Transverse colon (tissue), 4 donors: ENCODE measurements around the gene PON1. TPM values are rescaled to one million over a fixed set of nuclear protein-coding genes. Genes with fewer than 3 reads are reported as not detected.

Experiments
- DNase-seq: peaks from one replicate; pipeline ENCODE4 v3.0.0-alpha.2; 2019
- H3K27ac ChIP-seq, 4 donors: fragments of 200-600 bp; sonication (generic); 2 replicates each; pipeline ENCODE4 v1.5.1; 2016 to 2018; ENCODE audit warnings: inconsistent platforms in 4 of 4
- H3K27me3 ChIP-seq: fragments of 200-600 bp; sonication (generic); 2 replicates; pipeline ENCODE4 v1.5.1; 2017; ENCODE audit warnings: inconsistent platforms
- H3K36me3 ChIP-seq, 4 donors: fragments of 200-600 bp; sonication (generic); 2 replicates each; pipeline ENCODE4 v1.5.1; 2017 to 2019; ENCODE audit warnings: inconsistent platforms in 4 of 4
- H3K4me1 ChIP-seq, 4 donors: fragments of 200-600 bp; sonication (generic); 2 replicates each; pipeline ENCODE4 v1.5.1; 2017 to 2020; ENCODE audit warnings: inconsistent platforms in 4 of 4
- H3K4me3 ChIP-seq, 4 donors: fragments of 200-600 bp; sonication (generic); 1 replicate in 1 of 4; 2 replicates in 3 of 4; pipeline versions ENCODE4 v1.5.1 to v1.6.1; 2017 to 2019; ENCODE audit warnings: inconsistent platforms in 4 of 4
- H3K9me3 ChIP-seq, 2 donors: fragments of 200-600 bp; sonication (generic); 2 replicates each; pipeline ENCODE4 v1.5.1; 2017 to 2019; ENCODE audit warnings: inconsistent platforms in 2 of 2
- EP300 ChIP-seq: sonication (generic); formaldehyde crosslinking; IDR thresholded peaks from one replicate; pipeline ENCODE4 v1.6.1; 2017; ENCODE audit warnings: antibody characterized with exemption, low read depth
- POLR2A ChIP-seq: fragments of 450-650 bp; IDR thresholded peaks from one replicate; pipeline ENCODE4 v1.6.1; 2016; ENCODE audit warnings: antibody characterized with exemption, mild to moderate bottlenecking, moderate library complexity
- POLR2AphosphoS5 ChIP-seq, 3 donors: sonication (generic); formaldehyde crosslinking; IDR thresholded peaks; one replicate each; pipeline ENCODE4 v1.6.1; 2016; ENCODE audit warnings: antibody characterized with exemption in 3 of 3
- WGBS, 2 donors: methylation state at CpG; one replicate each; pipeline ENCODE4 v1.1.5; 2018; ENCODE audit warnings: low coverage in 1 of 2; 5-methylcytosine and 5-hydroxymethylcytosine counted together
- in situ Hi-C, 4 donors: fragments of 200-750 bp; cut with MboI; loops; one replicate each; pipeline versions ENCODE4 v1.15.0 to v1.15.1; 2017; ENCODE audit warnings: low sequenced_read_pairs in 3 of 4, low pct_ligation_motif_present in 1 of 4, low pct_unique_long_range_greater_than_20kb in 1 of 4
- intact Hi-C: fragments of 100-400 bp; cut with DNase I; formaldehyde crosslinking; loops from one replicate; pipeline ENCODE4 v1.15.1; 2023; ENCODE audit warnings: low total_unique reads
- total RNA-seq, 4 donors: library from RNA; depleted of rRNA; stranded (reverse); fragments of >200 nt; gene quantifications; one replicate each; pipeline ENCODE4 v1.1.0, GENCODE V29; 2016
- TF ChIP-seq, protein P1 (sequence below), 5 experiments: fragments of 200-600 bp in 3 of 5; fragments of 450-650 bp in 2 of 5; sonication (generic) in 3 of 5; IDR thresholded peaks; 1 replicate in 2 of 5; 2 replicates in 3 of 5; pipeline ENCODE4 v1.5.1; 2016 to 2017; ENCODE audit warnings: antibody characterized with exemption in 5 of 5, inconsistent platforms in 3 of 5, mild to moderate bottlenecking in 2 of 5, moderate library complexity in 1 of 5

PON1 gene
- 1 to 10 TPM in 1 of 4 donors, not detected in 3; 1.6 TPM for total RNA-seq

DNA sequence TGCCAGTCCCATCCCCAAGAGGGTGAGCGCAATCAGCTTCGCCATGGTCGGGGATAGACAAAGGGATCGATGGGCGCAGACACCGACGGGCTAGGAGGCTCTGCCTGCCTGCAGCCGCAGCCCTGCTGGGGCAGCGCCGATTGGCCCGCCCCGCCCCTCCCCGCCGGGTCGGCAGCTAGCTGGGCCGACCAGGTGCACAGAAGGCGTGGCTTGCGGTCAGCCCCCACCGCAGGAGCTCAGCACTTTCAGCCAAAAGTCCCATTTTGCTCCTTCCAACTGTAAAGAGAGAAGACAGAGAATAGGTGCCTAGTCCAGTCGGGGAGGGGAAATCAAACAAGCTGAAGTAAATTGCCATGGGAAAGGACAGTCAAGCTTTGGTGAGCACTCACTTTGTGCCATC, at the start of gene PON1:
Gene PON1, minus strand, starts transcription at position 102 of the 400 bp plus-strand sequence. Its CDS starts 57 bp downstream, at position 45.
- H3K4me3 ChIP-seq = no peak within 1 kb of the TSS
- in situ Hi-C loops = no loop called here
- H3K36me3 ChIP-seq = no peaks in the 10 kb centered on the region
- WGBS, 2 donors = 57 to 60% methylated on average over 1 to 20 of the region's 20 CpGs
- no peaks in the 10 kb centered on the region for H3K9me3 ChIP-seq
- intact Hi-C loops = no loop called here
- peaks cover 14% of the 10 kb centered on the region for H3K27me3 ChIP-seq
- H3K27ac ChIP-seq = no peak within 1 kb of the TSS
- DNase-seq = no peak
- H3K4me1 ChIP-seq = no peaks in the 10 kb centered on the region
- TF ChIP-seq EP300 (no peak), POLR2AphosphoS5 (IDR thresholded peaks at IDR 0.05) (no peak), POLR2A (no peak)
- TF ChIP-seq, protein P1, sequence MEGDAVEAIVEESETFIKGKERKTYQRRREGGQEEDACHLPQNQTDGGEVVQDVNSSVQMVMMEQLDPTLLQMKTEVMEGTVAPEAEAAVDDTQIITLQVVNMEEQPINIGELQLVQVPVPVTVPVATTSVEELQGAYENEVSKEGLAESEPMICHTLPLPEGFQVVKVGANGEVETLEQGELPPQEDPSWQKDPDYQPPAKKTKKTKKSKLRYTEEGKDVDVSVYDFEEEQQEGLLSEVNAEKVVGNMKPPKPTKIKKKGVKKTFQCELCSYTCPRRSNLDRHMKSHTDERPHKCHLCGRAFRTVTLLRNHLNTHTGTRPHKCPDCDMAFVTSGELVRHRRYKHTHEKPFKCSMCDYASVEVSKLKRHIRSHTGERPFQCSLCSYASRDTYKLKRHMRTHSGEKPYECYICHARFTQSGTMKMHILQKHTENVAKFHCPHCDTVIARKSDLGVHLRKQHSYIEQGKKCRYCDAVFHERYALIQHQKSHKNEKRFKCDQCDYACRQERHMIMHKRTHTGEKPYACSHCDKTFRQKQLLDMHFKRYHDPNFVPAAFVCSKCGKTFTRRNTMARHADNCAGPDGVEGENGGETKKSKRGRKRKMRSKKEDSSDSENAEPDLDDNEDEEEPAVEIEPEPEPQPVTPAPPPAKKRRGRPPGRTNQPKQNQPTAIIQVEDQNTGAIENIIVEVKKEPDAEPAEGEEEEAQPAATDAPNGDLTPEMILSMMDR (IDR thresholded peaks at IDR 0.05) = no peak

DNA sequence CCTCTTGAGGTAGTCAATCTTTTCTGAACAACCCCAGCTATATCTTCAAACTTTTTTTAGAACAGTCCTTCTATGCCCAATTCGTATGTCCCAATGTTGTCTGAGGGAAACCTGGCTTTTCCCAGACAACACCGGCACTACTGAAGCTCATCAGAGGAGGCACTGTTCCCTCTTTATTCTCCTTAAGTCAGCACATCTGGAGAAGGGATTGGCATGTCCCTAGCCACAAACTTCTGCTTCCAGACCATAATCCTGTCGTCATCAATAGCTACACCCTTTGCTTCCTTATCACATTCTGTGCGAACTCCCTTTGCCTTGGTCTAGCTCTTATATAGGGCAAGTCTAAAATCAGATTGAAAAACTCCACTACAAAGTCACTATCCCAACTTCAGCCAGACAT, 49.0 kb upstream of the PON1 start:
- no peaks in the 10 kb centered on the region for H3K4me1 ChIP-seq
- H3K36me3 ChIP-seq = no peaks in the 10 kb centered on the region
- no peak for DNase-seq
- TF ChIP-seq, protein P1 (IDR thresholded peaks at IDR 0.05) = no peak
- no peak for TF ChIP-seq EP300
- TF ChIP-seq POLR2AphosphoS5 (IDR thresholded peaks at IDR 0.05) = no peak
- no peak for TF ChIP-seq POLR2A
- no peaks in the 10 kb centered on the region for H3K9me3 ChIP-seq
- H3K27me3 ChIP-seq = no peaks in the 10 kb centered on the region
- WGBS, 2 donors = 78 to 79% methylated on average over 3 to 4 of the region's 4 CpGs
- intact Hi-C loops (no loop called here), in situ Hi-C loops (no loop called here)
- H3K4me3 ChIP-seq = no peak overlapping the region
- no peak overlapping the region for H3K27ac ChIP-seq

DNA sequence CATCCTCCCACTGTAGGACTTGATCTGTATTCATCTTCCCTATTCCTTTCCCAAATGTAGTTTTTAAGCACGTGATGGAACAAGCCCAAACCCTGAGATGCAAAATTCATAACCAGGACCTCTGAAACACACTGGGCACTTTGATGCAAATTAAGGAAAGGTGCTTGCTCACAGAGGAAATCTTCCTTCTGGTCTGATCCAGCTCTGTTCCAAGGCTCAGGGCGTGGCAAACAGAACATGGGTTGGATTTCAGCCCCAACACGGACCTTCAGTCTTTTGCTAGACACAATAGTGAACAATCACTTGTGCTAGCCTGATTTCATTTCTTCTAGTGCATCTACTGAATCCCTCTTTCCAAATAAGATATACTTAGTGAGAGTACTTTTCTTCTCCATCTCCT, 43.9 kb upstream of the PON1 start:
- intact Hi-C loops (no loop called here), in situ Hi-C loops (no loop called here)
- DNase-seq = no peak
- Histone ChIP-seq H3K36me3 (no peaks in the 10 kb centered on the region), H3K27me3 (no peaks in the 10 kb centered on the region), H3K4me1 (no peaks in the 10 kb centered on the region), H3K9me3 (no peaks in the 10 kb centered on the region), H3K27ac (no peak overlapping the region), H3K4me3 (no peak overlapping the region)
- 62 to 64% methylated on average over 2 to 3 of the region's 3 CpGs for WGBS, 2 donors
- TF ChIP-seq POLR2A (no peak), POLR2AphosphoS5 (IDR thresholded peaks at IDR 0.05) (no peak), EP300 (no peak)
- TF ChIP-seq, protein P1 (IDR thresholded peaks at IDR 0.05) = no peak

DNA sequence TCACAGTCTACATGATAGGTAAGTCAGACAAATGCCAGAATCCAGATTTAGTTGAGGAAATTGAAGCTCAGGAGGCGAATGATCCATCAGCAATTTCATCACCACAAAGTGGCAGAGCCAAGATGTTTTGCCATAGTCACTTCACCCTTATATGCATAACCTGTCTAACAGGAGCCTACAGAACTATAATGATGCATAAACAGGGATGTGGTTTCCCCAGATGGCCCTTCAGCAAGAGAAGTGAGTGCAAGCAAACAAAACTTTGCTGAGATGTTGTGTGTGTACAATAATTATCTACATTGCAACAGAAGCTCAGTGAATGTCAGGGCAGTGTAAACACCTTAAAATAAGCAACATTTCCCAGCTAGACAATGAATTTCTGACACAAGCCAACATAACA, 43.3 kb upstream of the PON1 start:
- H3K4me3 ChIP-seq = no peak overlapping the region
- TF ChIP-seq EP300 (no peak), POLR2AphosphoS5 (IDR thresholded peaks at IDR 0.05) (no peak), POLR2A (no peak)
- TF ChIP-seq, protein P1 (IDR thresholded peaks at IDR 0.05) = no peak
- 75% methylated on average over 1 of the region's 1 CpG; no CpG with 5 or more reads in 1 of the 2 donors for WGBS, 2 donors
- H3K27me3 ChIP-seq = no peaks in the 10 kb centered on the region
- no peak for DNase-seq
- intact Hi-C loops (no loop called here), in situ Hi-C loops (no loop called here)
- no peaks in the 10 kb centered on the region for H3K9me3 ChIP-seq
- no peaks in the 10 kb centered on the region for H3K4me1 ChIP-seq
- H3K36me3 ChIP-seq = no peaks in the 10 kb centered on the region
- H3K27ac ChIP-seq = no peak overlapping the region
